Activated B cell treated with CpG ODN at 0.5 μM for 24 hours (primary cell): ENCODE measurements around the gene PSKH1. TPM values are rescaled to one million over a fixed set of nuclear protein-coding genes. Genes with fewer than 3 reads are reported as not detected.
"Not testable (repeated sequence)": the region's sequence is repeated elsewhere in the genome, so short reads cannot be mapped to it uniquely, and the experiment has no call there.

Experiments
- ATAC-seq: fragments of 200-7000 bp; cut with Tn5 transposase; one replicate; pipeline ENCODE4 v1.10.0; 2021; ENCODE audit warnings: low read depth, mild to moderate bottlenecking, moderate library complexity
- CTCF ChIA-PET: fragments of 350-600 bp; sonication (Branson Sonifier 250); formaldehyde crosslinking; loops from one replicate; lab custom pipeline; 2021; ENCODE audit warnings: antibody characterized with exemption; lab: Charles Lee
- POLR2A ChIA-PET: fragments of 350-600 bp; sonication (Branson Sonifier 250); formaldehyde crosslinking; loops from one replicate; lab custom pipeline; 2021; ENCODE audit warnings: antibody characterized with exemption; lab: Charles Lee
- DNase-seq: peaks from one replicate; pipeline ENCODE4 v3.0.0; 2022
- H3K27ac Mint-ChIP-seq: one replicate; pipeline ENCODE4 v1.8.0; 2020; ENCODE audit warnings: mixed read lengths
- H3K27me3 Mint-ChIP-seq: one replicate; pipeline ENCODE4 v1.8.0; 2021; ENCODE audit warnings: mixed read lengths
- H3K36me3 Mint-ChIP-seq: one replicate; pipeline ENCODE4 v1.8.0; 2021; ENCODE audit warnings: low read depth, mixed read lengths
- H3K4me1 Mint-ChIP-seq: one replicate; pipeline ENCODE4 v1.8.0; 2021; ENCODE audit warnings: mixed read lengths
- H3K4me3 Mint-ChIP-seq: one replicate; pipeline ENCODE4 v1.8.0; 2020; ENCODE audit warnings: mild to moderate bottlenecking, mixed read lengths
- H3K9me3 Mint-ChIP-seq: one replicate; pipeline ENCODE4 v1.8.0; 2020; ENCODE audit warnings: mixed read lengths
- intact Hi-C: fragments of 100-400 bp; cut with micrococcal nuclease; formaldehyde crosslinking; loops from one replicate; pipeline ENCODE4 v1.15.1; 2024
- total RNA-seq: library from RNA; stranded (reverse); gene quantifications from 2 replicates; pipeline ENCODE4 v1.2.3, GENCODE V29; 2022
- TF ChIP-seq, protein P1 (sequence below): fragments of 200-600 bp; IDR thresholded peaks from one replicate; pipeline ENCODE4 v1.8.0; 2022; ENCODE audit warnings: antibody characterized with exemption, mild to moderate bottlenecking

Gene PSKH1
- total RNA-seq, 1 donor from 2014 or later: 22.0 TPM

DNA sequence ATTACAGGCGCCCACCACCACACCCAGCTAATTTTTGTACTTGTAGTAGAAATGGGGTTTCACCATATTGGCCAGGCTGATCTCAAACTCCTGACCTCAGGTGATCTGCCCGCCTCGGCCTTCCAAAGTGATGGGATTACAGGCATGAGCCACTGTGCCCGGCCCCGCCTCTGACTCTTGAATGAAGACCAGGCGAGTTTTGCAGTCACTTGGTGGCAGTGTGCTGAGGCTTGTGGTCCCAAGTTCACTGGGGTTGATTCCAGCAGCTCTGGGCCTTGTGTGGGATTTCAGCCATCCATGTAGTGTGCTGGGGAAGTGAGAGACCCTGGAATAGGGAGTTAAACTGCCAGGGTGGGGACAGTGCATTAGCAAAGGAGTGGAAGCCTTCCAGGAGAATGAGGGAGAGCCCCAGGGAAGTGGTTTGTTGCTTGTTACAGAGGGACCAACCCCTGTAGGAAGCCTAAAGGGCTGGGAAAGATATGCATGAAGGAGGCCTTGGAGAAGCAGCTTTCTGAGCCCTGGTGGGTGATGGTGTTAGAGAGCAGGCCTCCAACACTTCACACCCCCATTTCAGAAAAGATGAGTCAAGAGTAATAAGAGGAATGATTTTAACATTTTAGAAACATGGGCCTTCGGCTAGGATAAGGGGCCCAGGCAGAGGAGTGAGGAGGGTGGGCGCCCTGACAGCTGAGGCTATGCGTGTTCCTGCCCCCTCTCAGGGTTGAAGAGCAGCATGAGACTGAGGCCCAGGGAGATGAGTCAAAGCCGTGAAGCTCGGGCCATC lies 14.5 kb downstream of the PSKH1 start:
- no peaks in the 10 kb centered on the region for H3K9me3 Mint-ChIP-seq
- TF ChIP-seq, protein P1, sequence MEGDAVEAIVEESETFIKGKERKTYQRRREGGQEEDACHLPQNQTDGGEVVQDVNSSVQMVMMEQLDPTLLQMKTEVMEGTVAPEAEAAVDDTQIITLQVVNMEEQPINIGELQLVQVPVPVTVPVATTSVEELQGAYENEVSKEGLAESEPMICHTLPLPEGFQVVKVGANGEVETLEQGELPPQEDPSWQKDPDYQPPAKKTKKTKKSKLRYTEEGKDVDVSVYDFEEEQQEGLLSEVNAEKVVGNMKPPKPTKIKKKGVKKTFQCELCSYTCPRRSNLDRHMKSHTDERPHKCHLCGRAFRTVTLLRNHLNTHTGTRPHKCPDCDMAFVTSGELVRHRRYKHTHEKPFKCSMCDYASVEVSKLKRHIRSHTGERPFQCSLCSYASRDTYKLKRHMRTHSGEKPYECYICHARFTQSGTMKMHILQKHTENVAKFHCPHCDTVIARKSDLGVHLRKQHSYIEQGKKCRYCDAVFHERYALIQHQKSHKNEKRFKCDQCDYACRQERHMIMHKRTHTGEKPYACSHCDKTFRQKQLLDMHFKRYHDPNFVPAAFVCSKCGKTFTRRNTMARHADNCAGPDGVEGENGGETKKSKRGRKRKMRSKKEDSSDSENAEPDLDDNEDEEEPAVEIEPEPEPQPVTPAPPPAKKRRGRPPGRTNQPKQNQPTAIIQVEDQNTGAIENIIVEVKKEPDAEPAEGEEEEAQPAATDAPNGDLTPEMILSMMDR: no peak
- ChIA-PET CTCF (interaction anchor here (1.2 to 1.7 kb wide), 2 partner anchors 20 to 91 kb away, joined by 3 to 4 read pairs; no protein-coding TSS in a partner anchor), POLR2A (interaction anchor here (0.6 kb wide), 1 partner anchor 136 kb away, joined by 10 read pairs; no protein-coding TSS in a partner anchor)
- H3K27ac Mint-ChIP-seq: no peak overlapping the region
- intact Hi-C loops: no loop called here
- DNase-seq: no peak
- no peaks in the 10 kb centered on the region for H3K27me3 Mint-ChIP-seq
- H3K36me3 Mint-ChIP-seq: peaks cover 44% of the 10 kb centered on the region
- peaks cover 5% of the 10 kb centered on the region for H3K4me1 Mint-ChIP-seq
- H3K4me3 Mint-ChIP-seq: no peak overlapping the region
- ATAC-seq: no peak

DNA sequence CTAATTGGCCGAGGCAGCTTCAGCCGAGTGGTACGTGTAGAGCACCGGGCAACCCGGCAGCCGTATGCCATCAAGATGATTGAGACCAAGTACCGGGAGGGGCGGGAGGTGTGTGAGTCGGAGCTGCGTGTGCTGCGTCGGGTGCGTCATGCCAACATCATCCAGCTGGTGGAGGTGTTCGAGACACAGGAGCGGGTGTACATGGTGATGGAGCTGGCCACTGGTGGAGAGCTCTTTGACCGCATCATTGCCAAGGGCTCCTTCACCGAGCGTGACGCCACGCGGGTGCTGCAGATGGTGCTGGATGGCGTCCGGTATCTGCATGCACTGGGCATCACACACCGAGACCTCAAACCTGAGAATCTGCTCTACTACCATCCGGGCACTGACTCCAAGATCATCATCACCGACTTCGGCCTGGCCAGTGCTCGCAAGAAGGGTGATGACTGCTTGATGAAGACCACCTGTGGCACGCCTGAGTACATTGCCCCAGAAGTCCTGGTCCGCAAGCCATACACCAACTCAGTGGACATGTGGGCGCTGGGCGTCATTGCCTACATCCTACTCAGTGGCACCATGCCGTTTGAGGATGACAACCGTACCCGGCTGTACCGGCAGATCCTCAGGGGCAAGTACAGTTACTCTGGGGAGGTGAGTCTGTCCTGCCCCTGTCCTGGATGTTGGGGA lies 16.1 kb downstream of the PSKH1 start:
- no peak for ATAC-seq
- no peak for DNase-seq
- POLR2A ChIA-PET: no interaction called here
- peaks cover 5% of the 10 kb centered on the region for H3K4me1 Mint-ChIP-seq
- peaks cover 36% of the 10 kb centered on the region for H3K36me3 Mint-ChIP-seq
- H3K4me3 Mint-ChIP-seq: no peak overlapping the region
- no peaks in the 10 kb centered on the region for H3K27me3 Mint-ChIP-seq
- no peaks in the 10 kb centered on the region for H3K9me3 Mint-ChIP-seq
- no peak overlapping the region for H3K27ac Mint-ChIP-seq
- TF ChIP-seq, protein P1: no peak
- intact Hi-C loops: no loop called here
- CTCF ChIA-PET: interaction anchor here (1.6 to 1.7 kb wide), 2 partner anchors 25 to 92 kb away, joined by 3 to 4 read pairs; no protein-coding TSS in a partner anchor

DNA sequence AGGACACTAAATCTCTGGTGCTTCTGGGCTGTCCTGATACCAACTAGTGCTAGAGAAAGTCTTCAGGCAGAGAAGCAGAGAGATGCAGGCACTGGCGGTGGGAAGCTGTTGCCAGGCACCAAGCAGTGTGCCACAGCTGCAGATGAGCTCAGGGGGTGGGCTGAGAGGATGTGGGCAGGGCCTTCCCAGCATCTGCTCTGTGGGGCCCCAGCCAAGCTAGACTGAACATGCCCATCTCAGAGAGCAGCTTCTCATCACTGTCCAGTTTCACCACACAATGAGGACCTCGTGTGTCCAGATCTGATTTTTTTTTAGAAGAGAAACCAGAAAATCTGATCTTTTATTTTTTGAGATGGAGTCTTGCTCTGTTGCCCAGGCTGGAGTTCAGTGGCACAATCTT lies 17.1 kb downstream of the PSKH1 start:
- TF ChIP-seq, protein P1: no peak
- ChIA-PET POLR2A (no interaction called here), CTCF (interaction anchor here (1.1 to 1.6 kb wide), 2 partner anchors 26 kb away, joined by 3 read pairs; partner anchors contain the start of gene NRN1L)
- Mint-ChIP-seq H3K4me1 (peaks cover 5% of the 10 kb centered on the region), H3K9me3 (no peaks in the 10 kb centered on the region), H3K27ac (no peak overlapping the region), H3K27me3 (no peaks in the 10 kb centered on the region), H3K4me3 (no peak overlapping the region), H3K36me3 (peaks cover 38% of the 10 kb centered on the region)
- intact Hi-C loops: no loop called here
- ATAC-seq (peak; percentile 47), DNase-seq (no peak)

DNA sequence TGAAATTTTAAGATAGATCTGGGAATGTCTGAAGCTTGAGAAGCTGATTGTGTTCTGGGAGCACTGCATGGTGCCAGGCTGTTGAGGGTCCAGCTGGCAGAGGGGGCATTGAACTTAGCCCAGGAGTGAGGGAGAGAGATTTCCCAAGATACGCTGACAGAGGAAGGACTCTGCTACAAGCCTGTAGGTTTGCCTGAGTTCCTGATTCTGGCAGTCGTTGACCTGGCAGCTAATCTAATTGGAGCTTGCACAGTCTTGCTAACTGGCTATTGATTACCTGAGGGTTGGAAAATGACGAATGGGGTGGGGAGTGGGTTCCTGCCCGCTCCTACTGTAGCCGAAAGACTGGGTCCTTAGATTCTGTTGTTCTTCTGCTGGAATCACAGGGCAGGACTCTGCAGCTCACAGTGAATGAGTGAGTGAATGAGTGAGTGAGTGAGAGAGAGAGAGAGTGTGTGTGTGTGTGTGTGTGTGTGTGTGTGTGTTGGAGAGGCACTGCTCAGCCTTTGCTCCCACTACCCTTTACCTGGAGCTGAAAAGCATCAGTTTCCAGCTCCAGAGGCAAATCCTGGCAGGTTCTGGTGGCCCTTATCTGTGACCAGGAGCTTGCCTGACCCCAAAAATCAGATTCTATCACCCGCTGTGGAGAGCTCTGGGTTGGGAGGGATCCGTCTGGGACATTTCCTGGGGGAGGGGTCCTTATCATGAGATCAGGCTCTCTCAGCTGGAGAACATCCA lies 21.9 kb downstream of the PSKH1 start:
- Mint-ChIP-seq H3K36me3 (peaks cover 44% of the 10 kb centered on the region), H3K9me3 (no peaks in the 10 kb centered on the region), H3K27ac (no peak overlapping the region), H3K4me3 (no peak overlapping the region), H3K4me1 (peaks cover 6% of the 10 kb centered on the region), H3K27me3 (no peaks in the 10 kb centered on the region)
- TF ChIP-seq, protein P1: no peak
- ChIA-PET CTCF (interaction anchor here (1.0 to 1.6 kb wide), 2 partner anchors 10 to 31 kb away, joined by 3 to 5 read pairs; no protein-coding TSS in a partner anchor), POLR2A (interaction anchor here (0.5 to 0.7 kb wide), 3 partner anchors 20 to 120 kb away, joined by 5 to 9 read pairs (median 5); no protein-coding TSS in a partner anchor)
- no peak for ATAC-seq
- no peak for DNase-seq
- intact Hi-C loops: no loop called here

DNA sequence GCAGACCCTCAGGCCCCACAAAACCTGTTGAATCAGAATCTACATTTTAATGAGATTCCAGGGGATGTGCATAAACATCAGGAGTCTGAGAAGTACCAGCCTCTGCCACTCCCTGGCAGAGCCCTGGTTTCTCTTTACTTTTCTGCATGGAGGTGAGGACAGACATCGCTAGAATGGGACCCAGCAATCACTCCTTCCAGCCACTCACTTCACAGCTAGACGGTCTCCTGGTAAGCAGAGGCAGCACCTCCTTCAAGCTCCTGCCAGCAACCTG lies 22.4 kb downstream of the PSKH1 start:
- POLR2A ChIA-PET: interaction anchor here (0.5 to 0.7 kb wide), 3 partner anchors 20 to 120 kb away, joined by 5 to 9 read pairs (median 5); no protein-coding TSS in a partner anchor
- DNase-seq, H3K9me3 Mint-ChIP-seq, ATAC-seq, H3K4me1 Mint-ChIP-seq, H3K27ac Mint-ChIP-seq, H3K4me3 Mint-ChIP-seq, H3K27me3 Mint-ChIP-seq, intact Hi-C loops: not testable (repeated sequence)
- CTCF ChIA-PET: interaction anchor here (1.6 kb wide), 1 partner anchor 32 kb away, joined by 5 read pairs; no protein-coding TSS in a partner anchor
- H3K36me3 Mint-ChIP-seq: peaks cover 42% of the 10 kb centered on the region
